Measurements from ENCODE around the gene HNRNPUL2.

Gene HNRNPUL2

DNA sequence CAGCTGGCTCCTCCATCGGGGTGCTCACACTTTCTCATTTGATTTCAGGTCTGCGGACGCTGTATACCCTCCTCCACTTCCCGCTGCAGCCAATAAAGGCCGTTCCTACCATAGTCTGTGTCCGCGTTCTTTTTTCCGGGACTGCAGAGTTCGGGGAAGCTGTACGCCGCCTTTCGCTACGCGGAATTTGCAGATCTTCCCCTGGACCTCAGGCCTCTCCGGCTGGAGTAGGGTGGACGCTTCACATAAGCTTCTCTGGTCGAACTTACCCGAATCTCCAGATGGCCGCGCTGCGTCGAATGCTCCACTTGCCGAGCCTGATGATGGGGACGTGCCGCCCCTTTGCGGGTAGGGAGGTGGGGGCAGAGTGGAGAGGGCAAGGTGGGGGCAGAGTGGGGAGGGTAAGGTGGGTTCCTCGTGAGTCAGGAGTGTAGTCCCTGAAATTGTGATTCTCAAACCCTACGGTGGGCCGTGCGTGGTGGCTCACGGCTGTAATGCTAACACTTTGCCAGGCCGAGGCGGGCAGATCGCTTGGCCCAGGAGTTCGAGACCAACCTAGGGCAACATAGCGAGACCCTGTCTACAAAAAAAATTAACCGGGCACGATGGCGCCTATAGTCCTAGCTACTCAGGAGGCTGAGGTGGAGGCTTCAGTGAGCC, 61.5 kb downstream of the HNRNPUL2 start:
- peak; percentile 49 for DNase-seq

DNA sequence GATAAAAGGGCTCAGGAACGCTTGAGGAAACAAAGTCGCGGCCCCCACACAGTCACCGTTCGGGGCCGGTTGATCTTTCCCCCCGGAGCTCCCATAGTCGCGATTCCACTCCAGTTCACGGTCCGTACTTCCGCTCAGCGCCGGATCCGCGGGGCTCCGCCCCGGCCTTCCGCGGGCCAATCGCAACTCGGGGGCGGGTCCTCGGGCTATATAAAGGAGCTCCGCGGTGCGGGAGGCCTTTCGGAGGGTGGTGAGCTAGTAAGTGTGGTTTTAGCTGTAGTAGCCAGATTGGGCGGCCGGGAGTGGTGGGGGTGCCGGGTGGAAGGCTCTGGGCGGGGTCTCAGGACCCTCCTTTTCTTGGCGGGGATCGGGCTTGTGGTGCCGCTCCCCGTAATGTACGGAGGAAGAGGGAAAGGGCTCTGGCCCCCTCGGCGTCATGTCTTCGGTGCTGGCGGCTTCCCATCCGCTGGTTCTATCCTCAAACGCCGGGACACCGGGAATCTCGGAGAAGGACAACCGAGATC, 62.1 kb downstream of the HNRNPUL2 start, which contains the start of the genes C11orf98 and CSKMT:
Gene C11orf98 (minus strand): TSS at position 136 of the 524 bp plus-strand sequence. CDS start 41 bp downstream, at position 95.
Gene CSKMT (plus strand): TSS at position 238 of the 524 bp plus-strand sequence. CDS start 568 bp downstream, outside the sequence.
- DNase-seq, result peak; percentile 94

DNA sequence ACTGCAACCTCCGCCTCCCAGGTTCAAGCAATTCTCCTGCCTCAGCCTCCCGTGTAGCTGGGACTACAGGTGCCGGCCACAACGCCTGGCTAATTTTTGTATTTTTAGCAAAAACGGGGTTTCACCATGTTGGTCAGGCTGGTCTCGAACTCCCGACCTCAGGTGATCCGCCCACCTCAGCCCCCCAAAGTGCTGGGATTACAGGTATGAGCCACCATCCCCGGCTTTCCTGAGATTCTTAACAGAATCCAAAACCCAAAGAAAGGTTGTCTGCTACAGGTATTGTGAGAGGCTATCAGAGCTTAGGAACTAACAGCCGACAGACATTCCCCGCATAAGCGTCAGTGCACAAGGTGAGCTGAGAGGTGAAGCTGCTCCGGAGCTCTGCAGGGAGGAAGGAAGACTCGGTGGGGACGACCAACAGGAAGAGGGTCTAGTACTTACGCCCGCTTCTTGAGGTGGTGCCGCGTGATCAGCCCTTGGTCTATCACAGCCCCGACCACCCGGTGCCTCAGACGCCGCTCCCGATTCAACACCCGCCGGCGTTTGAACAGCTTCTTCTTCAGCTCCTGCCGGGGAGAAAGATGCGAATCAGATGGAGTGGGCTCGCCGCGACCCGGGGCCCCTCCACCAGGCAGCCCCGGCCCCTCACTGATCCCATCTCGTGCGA, 62.7 kb downstream of the HNRNPUL2 start:
- no peak for DNase-seq
